PFSK-1 (cell line): ENCODE data around the gene FANCC.

Experiments
- POLR2AphosphoS5 ChIP-seq: IDR thresholded peaks from 2 replicates; pipeline ENCODE4 v1.6.1; 2012; ENCODE audit warnings: low read depth, mild to moderate bottlenecking, control low read depth, low read length, moderate library complexity
- TAF1 ChIP-seq: IDR thresholded peaks from 2 replicates; pipeline ENCODE4 v1.6.1; 2012; ENCODE audit warnings: low read length, control low read depth, borderline replicate concordance; ENCODE audit not compliant: insufficient read depth

GRCh38 chr9:95297316-95297715 is 20.2 kb downstream of the FANCC start:
- TF ChIP-seq POLR2AphosphoS5 (no peak), TAF1 (no peak)
